ENCODE measurements around the gene PPOX. TPM values are rescaled to one million over a fixed set of nuclear protein-coding genes. Genes with fewer than 3 reads are reported as not detected.

PPOX gene
- total RNA-seq, 2 donors from 2014 or later: 18.2 to 33.6 TPM

DNA sequence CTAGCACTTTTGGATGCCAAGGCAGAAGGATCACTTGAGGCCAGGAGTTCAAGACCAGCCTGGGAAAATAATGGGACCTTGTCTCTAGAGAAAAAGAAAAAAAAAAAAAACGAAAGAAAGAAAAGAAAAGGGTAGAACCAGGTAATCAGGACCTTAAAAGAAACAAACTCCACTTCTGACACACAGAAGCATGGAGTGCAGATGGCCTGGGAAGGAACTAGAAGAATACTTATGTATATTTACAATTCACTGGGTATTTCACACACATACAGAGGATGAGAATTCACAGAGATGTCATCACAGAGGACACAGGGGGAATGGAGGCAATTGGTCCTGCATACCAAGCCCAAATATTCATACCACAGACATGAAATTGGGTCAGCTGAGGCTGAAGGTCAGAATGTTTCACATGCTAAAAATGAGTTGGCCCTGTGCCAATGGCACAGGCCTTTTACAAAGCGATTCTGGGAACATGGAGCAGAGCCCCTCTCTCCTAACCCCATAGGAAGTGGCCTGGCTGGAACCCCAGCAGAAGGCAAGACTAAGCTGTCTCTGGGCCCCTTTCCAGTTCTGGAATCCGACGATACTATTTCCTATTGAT lies 6.7 kb downstream of the PPOX start:
- ATAC-seq (ENCODE audit: insufficient number of reproducible peaks, low FRiP score, low read depth): no peak
- Histone ChIP-seq H3K4me3 (no peak overlapping the region), H3K4me1 (ENCODE audit: control insufficient read depth in 1 of 2, low read depth in 2 of 2) (peaks cover 8 to 32% of the 10 kb centered on the region in 2 donors), H3K27me3 (replicated peaks; ENCODE audit: insufficient read depth) (no peaks in the 10 kb centered on the region), H3K9me3 (no peaks in the 10 kb centered on the region), H3K27ac (peak overlapping the region; percentile 18 to 21), H3K36me3 (peaks cover 34% of the 10 kb centered on the region)
- DNase-seq (ENCODE audit: low spot score): no peak
- TF ChIP-seq, protein P1, sequence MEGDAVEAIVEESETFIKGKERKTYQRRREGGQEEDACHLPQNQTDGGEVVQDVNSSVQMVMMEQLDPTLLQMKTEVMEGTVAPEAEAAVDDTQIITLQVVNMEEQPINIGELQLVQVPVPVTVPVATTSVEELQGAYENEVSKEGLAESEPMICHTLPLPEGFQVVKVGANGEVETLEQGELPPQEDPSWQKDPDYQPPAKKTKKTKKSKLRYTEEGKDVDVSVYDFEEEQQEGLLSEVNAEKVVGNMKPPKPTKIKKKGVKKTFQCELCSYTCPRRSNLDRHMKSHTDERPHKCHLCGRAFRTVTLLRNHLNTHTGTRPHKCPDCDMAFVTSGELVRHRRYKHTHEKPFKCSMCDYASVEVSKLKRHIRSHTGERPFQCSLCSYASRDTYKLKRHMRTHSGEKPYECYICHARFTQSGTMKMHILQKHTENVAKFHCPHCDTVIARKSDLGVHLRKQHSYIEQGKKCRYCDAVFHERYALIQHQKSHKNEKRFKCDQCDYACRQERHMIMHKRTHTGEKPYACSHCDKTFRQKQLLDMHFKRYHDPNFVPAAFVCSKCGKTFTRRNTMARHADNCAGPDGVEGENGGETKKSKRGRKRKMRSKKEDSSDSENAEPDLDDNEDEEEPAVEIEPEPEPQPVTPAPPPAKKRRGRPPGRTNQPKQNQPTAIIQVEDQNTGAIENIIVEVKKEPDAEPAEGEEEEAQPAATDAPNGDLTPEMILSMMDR (IDR thresholded peaks at IDR 0.05): no peak

DNA sequence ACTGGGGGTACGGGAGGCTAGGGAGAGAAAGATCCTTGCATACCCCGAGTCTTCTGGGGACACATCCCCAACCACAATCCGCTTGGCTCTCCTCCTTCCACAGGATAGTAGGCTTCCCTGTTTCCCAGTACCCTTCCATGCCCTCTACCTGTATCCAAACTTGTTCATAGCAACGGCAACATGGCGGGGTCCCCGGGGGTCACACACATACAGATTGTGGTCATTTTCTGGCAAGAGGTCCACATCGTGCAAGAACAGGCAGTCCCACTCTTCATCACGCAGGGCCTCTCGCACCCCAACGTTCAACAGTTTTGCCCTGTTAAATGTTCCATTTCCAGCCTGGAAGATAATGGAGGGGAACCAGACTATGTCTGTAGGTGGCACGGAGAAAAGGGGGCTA lies 7.5 kb downstream of the PPOX start:
- DNase-seq (ENCODE audit: low spot score) (no peak), ATAC-seq (ENCODE audit: insufficient number of reproducible peaks, low FRiP score, low read depth) (no peak)
- TF ChIP-seq, protein P1 (IDR thresholded peaks at IDR 0.05): no peak
- no peaks in the 10 kb centered on the region for H3K27me3 ChIP-seq (replicated peaks; ENCODE audit: insufficient read depth)
- H3K27ac ChIP-seq: no peak overlapping the region
- no peak overlapping the region for H3K4me3 ChIP-seq
- peaks cover 8 to 34% of the 10 kb centered on the region in 2 donors for H3K4me1 ChIP-seq (ENCODE audit: control insufficient read depth in 1 of 2, low read depth in 2 of 2)
- peaks cover 34% of the 10 kb centered on the region for H3K36me3 ChIP-seq
- no peaks in the 10 kb centered on the region for H3K9me3 ChIP-seq

DNA sequence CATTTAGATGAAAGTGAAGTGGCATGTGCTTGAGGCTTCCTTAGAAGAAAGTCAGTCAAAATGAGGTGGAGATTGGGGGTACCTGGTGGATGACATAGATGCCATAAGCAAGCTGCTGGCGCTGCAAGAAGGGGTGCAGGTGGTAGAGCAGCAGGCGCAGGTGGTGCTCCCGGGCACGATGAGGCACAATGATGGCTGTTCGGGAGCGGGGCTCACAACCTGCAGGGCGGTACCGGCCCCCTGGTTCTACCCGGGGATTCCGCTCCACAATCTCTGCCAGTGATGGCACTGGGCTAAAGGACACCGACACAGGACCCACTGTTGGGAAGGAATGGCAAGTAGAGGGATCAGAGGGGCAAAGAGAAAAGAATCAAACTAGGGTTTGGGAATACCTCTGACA lies 8.7 kb downstream of the PPOX start:
- Histone ChIP-seq H3K27me3 (replicated peaks; ENCODE audit: insufficient read depth) (no peaks in the 10 kb centered on the region), H3K4me1 (ENCODE audit: control insufficient read depth in 1 of 2, low read depth in 2 of 2) (peaks cover 8 to 34% of the 10 kb centered on the region in 2 donors), H3K9me3 (no peaks in the 10 kb centered on the region), H3K36me3 (peaks cover 30% of the 10 kb centered on the region), H3K4me3 (no peak overlapping the region), H3K27ac (no peak overlapping the region)
- no peak for DNase-seq (ENCODE audit: low spot score)
- ATAC-seq (ENCODE audit: insufficient number of reproducible peaks, low FRiP score, low read depth): no peak
- TF ChIP-seq, protein P1 (IDR thresholded peaks at IDR 0.05): no peak

DNA sequence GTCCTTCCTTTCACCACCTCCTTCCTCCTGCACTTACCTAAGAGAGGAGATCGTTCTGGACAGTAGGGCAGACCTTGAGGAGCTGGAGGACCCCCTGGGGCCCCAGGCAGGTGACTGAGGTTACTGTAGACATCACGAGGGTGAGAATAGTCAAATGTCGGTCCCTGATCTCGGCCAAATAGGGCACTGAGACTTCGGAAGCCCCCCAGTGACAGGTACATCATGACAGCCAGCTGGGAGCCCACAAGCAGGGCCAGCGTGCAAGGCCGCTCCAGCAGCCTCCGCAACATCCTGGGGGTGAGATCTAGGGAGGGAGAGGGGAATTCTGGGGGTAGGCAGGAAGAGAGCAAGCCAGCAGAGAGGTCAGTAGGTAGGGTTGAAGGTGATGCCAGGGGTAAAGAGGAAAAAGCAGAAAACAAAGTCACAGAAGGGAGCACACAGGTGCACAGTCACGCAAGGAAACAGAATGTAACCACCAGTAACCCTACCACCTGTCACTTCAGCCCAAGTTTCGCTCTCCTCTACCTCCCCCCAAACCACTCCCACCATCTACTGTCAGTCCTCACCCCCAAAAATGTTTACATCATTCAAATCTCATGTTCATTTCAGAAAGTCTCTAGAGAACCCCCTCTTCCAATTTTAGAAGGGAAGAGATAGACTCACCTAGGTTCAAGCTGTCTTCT lies 9.7 kb downstream of the PPOX start:
- Histone ChIP-seq H3K27me3 (replicated peaks; ENCODE audit: insufficient read depth) (no peaks in the 10 kb centered on the region), H3K36me3 (peaks cover 26% of the 10 kb centered on the region), H3K27ac (peak overlapping the region; percentile 83 to 91), H3K4me1 (ENCODE audit: control insufficient read depth in 1 of 2, low read depth in 2 of 2) (peaks cover 8 to 34% of the 10 kb centered on the region in 2 donors), H3K9me3 (no peaks in the 10 kb centered on the region), H3K4me3 (peak overlapping the region; percentile 82)
- TF ChIP-seq, protein P1 (IDR thresholded peaks at IDR 0.05): no peak
- no peak for ATAC-seq (ENCODE audit: insufficient number of reproducible peaks, low FRiP score, low read depth)
- no peak for DNase-seq (ENCODE audit: low spot score)

DNA sequence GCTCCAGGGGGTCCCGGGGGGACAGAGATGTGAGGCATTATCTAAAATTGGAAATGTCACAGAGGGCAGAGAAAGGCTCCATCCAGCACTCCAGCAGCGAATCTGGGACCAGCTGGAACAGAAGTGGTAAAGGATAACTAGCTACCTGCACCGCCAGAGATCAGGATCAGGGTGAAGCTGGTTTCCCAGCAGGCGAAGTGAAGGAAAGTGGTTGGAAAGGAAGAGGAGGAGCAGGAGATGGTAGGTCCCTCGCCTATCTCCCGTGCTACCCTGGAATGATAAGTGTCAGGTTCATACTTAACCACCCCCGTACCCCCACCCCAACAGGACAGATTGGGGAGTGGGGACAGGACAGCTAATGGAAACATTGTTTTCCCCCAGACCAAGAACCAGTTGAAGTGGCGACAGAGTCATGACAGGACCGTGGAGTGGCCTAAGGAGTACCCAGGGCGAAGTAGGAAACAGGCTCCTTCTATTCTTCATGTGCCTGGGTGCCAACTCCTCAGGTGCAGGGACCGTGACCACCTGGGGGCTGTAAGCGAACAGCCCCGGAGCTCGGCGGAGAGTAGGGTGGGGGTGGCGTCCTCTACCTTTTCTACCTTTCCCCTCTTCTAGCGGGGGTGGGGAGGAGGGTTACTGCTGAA lies 10.4 kb downstream of the PPOX start:
- ATAC-seq (ENCODE audit: insufficient number of reproducible peaks, low FRiP score, low read depth) (no peak), DNase-seq (ENCODE audit: low spot score) (no peak)
- no peaks in the 10 kb centered on the region for H3K9me3 ChIP-seq
- peak overlapping the region; percentile 82 for H3K4me3 ChIP-seq
- TF ChIP-seq, protein P1 (IDR thresholded peaks at IDR 0.05): no peak
- H3K27me3 ChIP-seq (replicated peaks; ENCODE audit: insufficient read depth): no peaks in the 10 kb centered on the region
- H3K4me1 ChIP-seq (ENCODE audit: control insufficient read depth in 1 of 2, low read depth in 2 of 2): peaks cover 8 to 34% of the 10 kb centered on the region in 2 donors
- H3K27ac ChIP-seq: peak overlapping the region; percentile 83 to 91
- H3K36me3 ChIP-seq: peaks cover 20% of the 10 kb centered on the region

Data from thoracic aorta (tissue), 2 donors.